NT2/D1 (cell line): ENCODE results near the gene CATSPERD.

ENCODE experiments used
- DNase-seq: peaks from one replicate; pipeline ENCODE4 v3.0.0-alpha.2; 2011; ENCODE audit warnings: low read depth, low spot score
- H3K27me3 ChIP-seq: 2 replicates; pipeline ENCODE4 v1.6.0; 2011; ENCODE audit warnings: mild to moderate bottlenecking; ENCODE audit not compliant: insufficient read length, insufficient read depth
- H3K36me3 ChIP-seq: 2 replicates; pipeline ENCODE4 v1.6.1; 2011; ENCODE audit warnings: mild to moderate bottlenecking, low read length, mixed read lengths; ENCODE audit not compliant: insufficient read depth, insufficient read length
- H3K4me1 ChIP-seq: 2 replicates; pipeline ENCODE4 v1.5.1; 2011; ENCODE audit not compliant: insufficient read depth, insufficient read length
- H3K4me3 ChIP-seq: 2 replicates; pipeline ENCODE4 v1.5.1; 2011; ENCODE audit warnings: low read depth; ENCODE audit not compliant: insufficient read length
- H3K9ac ChIP-seq: 2 replicates; pipeline ENCODE4 v1.6.0; 2011; ENCODE audit warnings: low read depth; ENCODE audit not compliant: insufficient read length
- H3K9me3 ChIP-seq: 2 replicates; pipeline ENCODE4 v1.5.1; 2011; ENCODE audit warnings: mild to moderate bottlenecking, low read length; ENCODE audit not compliant: insufficient read depth
- SUZ12 ChIP-seq: IDR thresholded peaks from 2 replicates; pipeline ENCODE4 v1.6.1; 2011; ENCODE audit not compliant: insufficient read length, insufficient read depth; ENCODE audit errors: extremely low read depth
- YY1 ChIP-seq: IDR thresholded peaks from 2 replicates; pipeline ENCODE4 v1.6.1; 2011; ENCODE audit not compliant: insufficient read length, insufficient read depth
- ZNF274 ChIP-seq: IDR thresholded peaks from 2 replicates; pipeline ENCODE4 v1.6.1; 2011; ENCODE audit warnings: mild to moderate bottlenecking, low read depth, low read length

The CATSPERD gene

DNA sequence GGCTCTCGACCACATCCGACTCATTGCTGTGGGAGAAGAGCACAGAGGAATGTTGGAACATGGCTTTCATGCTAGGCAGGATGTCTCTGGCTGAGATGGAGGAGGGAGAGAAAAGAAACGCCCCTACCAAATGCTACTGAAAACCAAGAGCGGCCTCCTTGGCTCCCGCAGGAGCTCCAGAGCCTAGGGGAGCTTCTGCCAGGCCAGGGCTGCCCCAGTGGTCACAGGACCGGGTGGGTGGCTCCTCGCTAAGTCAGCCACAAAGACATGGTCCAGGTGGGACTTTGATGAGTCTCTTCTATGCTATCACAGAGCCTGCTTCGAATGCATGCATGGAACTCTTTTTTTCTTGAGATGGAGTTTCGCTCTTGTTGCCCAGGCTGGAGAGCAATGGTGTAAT is 7.2 kb upstream of the CATSPERD start:
- no peak for DNase-seq
- peaks cover 79% of the 10 kb centered on the region for H3K36me3 ChIP-seq
- no peaks in the 10 kb centered on the region for H3K27me3 ChIP-seq
- H3K4me1 ChIP-seq = peaks cover 5% of the 10 kb centered on the region
- TF ChIP-seq YY1 = no peak
- TF ChIP-seq SUZ12 = no peak
- TF ChIP-seq ZNF274 = no peak
- no peak overlapping the region for H3K9ac ChIP-seq
- no peaks in the 10 kb centered on the region for H3K9me3 ChIP-seq
- no peak overlapping the region for H3K4me3 ChIP-seq

DNA sequence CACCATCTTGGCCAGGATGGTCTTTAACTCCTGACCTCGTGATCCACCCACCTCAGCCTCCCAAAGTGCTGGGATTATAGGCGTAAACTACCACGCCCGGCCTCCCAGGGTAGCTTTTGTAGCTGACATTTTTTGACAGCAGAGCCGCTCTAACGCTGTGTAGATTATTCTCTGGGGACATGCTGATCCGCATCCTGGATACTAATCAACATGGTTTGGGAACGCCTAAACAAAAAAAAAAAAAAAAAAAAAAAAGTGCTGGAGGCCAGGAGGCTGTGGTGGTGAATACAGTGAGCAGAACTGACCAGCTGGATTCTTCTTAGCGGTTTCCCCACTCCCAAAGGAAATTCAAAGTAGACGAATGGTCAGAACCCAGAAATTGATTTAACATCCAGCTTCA is 5.6 kb upstream of the CATSPERD start:
- no peaks in the 10 kb centered on the region for H3K9me3 ChIP-seq
- peaks cover 70% of the 10 kb centered on the region for H3K36me3 ChIP-seq
- no peaks in the 10 kb centered on the region for H3K27me3 ChIP-seq
- DNase-seq = no peak
- TF ChIP-seq SUZ12 (no peak), YY1 (no peak), ZNF274 (no peak)
- peaks cover 5% of the 10 kb centered on the region for H3K4me1 ChIP-seq
- no peak overlapping the region for H3K4me3 ChIP-seq
- H3K9ac ChIP-seq = no peak overlapping the region

DNA sequence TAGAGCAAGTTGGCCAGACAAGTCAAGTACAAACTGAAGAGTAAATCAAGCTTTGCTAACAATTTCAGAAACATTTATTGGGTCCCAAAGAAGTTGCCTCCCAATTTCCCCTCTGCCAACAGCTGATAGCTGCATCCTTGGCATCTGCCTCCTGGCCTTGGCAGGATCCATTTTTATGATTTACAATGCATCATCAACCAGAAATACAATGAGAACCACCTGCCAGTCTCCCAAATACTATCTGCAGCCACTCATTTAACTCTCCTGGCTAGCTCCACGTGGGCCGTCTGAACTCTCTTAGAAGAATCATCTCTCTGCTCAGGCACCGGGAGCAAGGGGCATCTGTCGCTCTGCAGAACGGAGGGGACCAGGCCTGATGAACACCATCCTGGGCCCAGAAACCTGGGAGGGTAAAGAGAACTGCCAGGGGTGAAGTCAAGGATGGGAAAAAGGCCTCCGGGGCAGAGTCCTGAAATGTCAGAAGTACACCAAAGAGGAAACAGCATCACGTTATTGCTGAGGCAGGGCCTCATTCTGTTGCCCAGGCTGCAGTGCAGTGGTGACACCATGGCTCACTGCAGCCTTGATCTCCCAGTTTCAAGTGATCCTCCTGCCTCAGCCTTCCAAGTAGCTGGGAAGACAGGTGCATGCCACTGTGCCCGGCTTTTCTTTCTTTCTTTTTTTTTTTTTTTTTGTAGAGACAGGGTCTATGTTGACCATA is 3.1 kb upstream of the CATSPERD start:
- H3K9me3 ChIP-seq = no peaks in the 10 kb centered on the region
- peak overlapping the region; percentile 11 for H3K9ac ChIP-seq
- TF ChIP-seq YY1 = no peak
- no peak for TF ChIP-seq ZNF274
- no peak for TF ChIP-seq SUZ12
- H3K4me1 ChIP-seq = peaks cover 5% of the 10 kb centered on the region
- H3K27me3 ChIP-seq = no peaks in the 10 kb centered on the region
- H3K4me3 ChIP-seq = no peak overlapping the region
- peaks cover 48% of the 10 kb centered on the region for H3K36me3 ChIP-seq
- no peak for DNase-seq

DNA sequence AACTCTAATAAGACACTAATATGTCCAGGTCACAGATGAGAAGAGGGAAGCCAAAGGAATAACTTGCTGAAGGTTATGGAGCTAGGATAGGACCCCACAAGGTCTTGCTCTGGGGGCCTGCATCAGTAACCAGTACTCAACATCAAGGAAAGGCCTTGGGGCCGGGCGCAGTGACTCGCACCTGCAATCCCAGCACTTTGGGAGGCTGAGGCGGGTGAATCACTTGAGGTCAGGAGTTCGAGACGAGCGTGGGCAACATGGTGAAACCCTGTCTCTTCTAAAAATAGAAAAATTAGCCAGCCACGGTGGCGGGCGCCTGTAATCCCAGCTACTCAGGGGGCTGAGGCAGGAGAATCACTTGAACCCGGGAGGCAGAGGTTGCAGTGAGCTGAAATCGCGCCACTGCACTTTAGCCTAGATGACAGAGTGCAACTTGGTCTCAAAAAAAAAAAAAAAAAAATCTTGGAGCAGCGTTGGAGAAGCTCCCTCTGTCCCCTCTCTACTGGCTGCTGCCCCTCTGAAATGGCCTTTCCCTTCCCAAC is 2.3 kb upstream of the CATSPERD start:
- H3K4me3 ChIP-seq = peak overlapping the region; percentile 98
- no peaks in the 10 kb centered on the region for H3K27me3 ChIP-seq
- H3K4me1 ChIP-seq = peaks cover 5% of the 10 kb centered on the region
- peaks cover 40% of the 10 kb centered on the region for H3K36me3 ChIP-seq
- H3K9ac ChIP-seq = peak overlapping the region; percentile 99
- TF ChIP-seq YY1 (no peak), ZNF274 (no peak), SUZ12 (no peak)
- H3K9me3 ChIP-seq = no peaks in the 10 kb centered on the region
- DNase-seq = no peak

DNA sequence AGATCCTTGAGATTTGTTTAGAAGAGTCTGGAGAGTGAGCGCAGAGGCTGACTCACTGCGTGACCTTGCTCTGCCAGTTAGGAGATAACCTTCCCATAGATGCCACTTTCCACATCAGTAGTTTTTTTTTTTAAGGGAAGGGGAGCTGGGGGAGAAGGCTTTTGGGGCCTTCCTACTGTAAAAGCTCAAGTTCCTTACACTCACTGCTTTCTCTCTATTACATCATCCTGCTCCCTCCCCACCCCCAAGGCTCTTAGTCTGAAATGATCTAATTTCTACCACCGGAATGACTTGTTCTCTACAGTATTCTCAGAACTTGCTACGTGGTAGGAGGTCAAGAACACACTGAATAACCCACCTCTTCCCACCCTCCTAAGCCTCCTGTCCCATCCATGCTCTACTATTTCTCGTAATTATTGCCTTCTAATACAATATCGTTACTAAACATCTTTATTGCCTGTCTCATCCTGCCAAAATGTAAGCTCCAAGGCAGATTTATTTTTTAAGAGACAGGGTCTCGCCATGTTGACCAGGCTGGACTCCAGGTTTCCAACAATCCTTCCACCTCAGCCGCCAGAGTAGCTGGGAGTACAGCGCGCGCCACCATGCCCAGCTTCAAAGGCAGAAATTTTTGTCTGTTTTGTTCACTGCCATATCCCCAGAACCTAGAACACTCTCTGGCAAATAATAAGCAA is 1.7 kb upstream of the CATSPERD start:
- Histone ChIP-seq H3K4me1 (peaks cover 5% of the 10 kb centered on the region), H3K9ac (peak overlapping the region; percentile 99), H3K36me3 (peaks cover 34% of the 10 kb centered on the region), H3K27me3 (no peaks in the 10 kb centered on the region), H3K9me3 (no peaks in the 10 kb centered on the region), H3K4me3 (peak overlapping the region; percentile 98)
- DNase-seq = no peak
- TF ChIP-seq SUZ12 = no peak

DNA sequence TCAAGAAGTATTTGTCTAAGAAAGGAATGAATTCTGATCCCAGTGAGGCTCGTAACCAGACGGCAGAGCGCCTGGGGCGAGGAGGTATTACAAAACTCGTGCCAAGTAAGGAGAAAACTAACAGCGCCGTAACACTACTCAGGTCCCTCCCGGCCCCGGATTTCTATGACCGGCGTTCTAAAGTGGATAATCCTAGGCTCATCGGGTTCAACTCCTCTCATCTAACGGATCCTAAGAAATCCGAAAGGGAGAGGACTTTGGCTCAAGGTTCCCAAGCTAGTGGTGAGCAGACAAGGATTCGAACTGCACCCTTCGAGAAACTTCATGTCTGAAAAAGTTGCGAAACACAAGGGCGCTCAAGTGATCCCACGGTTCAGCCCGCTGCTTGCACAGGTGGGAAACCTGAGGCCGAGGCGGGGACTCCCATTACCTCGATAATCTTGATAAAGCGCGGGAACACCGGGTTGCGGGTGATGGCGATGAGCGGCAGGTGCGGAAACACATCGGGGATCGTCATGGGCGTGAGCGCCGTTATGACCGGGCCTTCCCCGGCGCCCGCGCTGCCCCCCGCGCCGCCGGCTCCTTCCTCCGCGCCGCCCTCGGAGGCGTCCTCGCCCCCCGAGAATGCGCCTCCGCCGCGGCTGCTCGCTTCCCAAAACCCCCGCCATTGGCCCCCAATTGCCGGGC is 1.0 kb upstream of the CATSPERD start:
- Histone ChIP-seq H3K36me3 (peaks cover 29% of the 10 kb centered on the region), H3K4me1 (peaks cover 5% of the 10 kb centered on the region), H3K9me3 (no peaks in the 10 kb centered on the region), H3K4me3 (peak overlapping the region; percentile 98), H3K27me3 (no peaks in the 10 kb centered on the region), H3K9ac (peak overlapping the region; percentile 99)
- no peak for DNase-seq
- TF ChIP-seq SUZ12 (no peak), ZNF274 (no peak), YY1 (no peak)
